GM23248 (cell line): ENCODE measurements around the gene MAP3K6. TPM values are rescaled to one million over a fixed set of nuclear protein-coding genes. Genes with fewer than 3 reads are reported as not detected.
A peak's percentile ranks its signal among the peaks of the same experiment; 100 is the strongest.

Source experiments
- DNase-seq: peaks from one replicate; pipeline ENCODE4 v3.0.0-alpha.2; 2015
- H2AFZ ChIP-seq: fragments of 200-600 bp; sonication (generic); 2 replicates; pipeline ENCODE4 v1.6.1; 2016; ENCODE audit warnings: antibody characterized with exemption
- H3F3A ChIP-seq: fragments of 200-600 bp; sonication (generic); 2 replicates; pipeline ENCODE4 v1.6.1; 2016; ENCODE audit warnings: mild to moderate bottlenecking, antibody characterized with exemption, mixed run types; ENCODE audit not compliant: insufficient read depth
- H3K27ac ChIP-seq: fragments of 200-600 bp; sonication (generic); 2 replicates; pipeline ENCODE4 v1.5.1; 2016; ENCODE audit warnings: mild to moderate bottlenecking
- H3K27me3 ChIP-seq: fragments of 200-600 bp; sonication (generic); replicated peaks from 2 replicates; pipeline ENCODE4 v1.6.1; 2016; ENCODE audit warnings: mild to moderate bottlenecking; ENCODE audit not compliant: insufficient read depth
- H3K36me3 ChIP-seq: fragments of 200-600 bp; sonication (generic); 2 replicates; pipeline ENCODE4 v1.6.1; 2016; ENCODE audit warnings: low read depth, mild to moderate bottlenecking
- H3K4me1 ChIP-seq: fragments of 200-600 bp; sonication (generic); 2 replicates; pipeline ENCODE4 v1.6.1; 2016; ENCODE audit warnings: mild to moderate bottlenecking; ENCODE audit not compliant: insufficient read depth
- H3K4me2 ChIP-seq: fragments of 200-600 bp; sonication (generic); one replicate; pipeline ENCODE4 v1.6.1; 2016; ENCODE audit warnings: mild to moderate bottlenecking; ENCODE audit not compliant: unreplicated experiment
- H3K4me3 ChIP-seq: fragments of 200-600 bp; sonication (generic); 2 replicates; pipeline ENCODE4 v1.5.1; 2016; ENCODE audit warnings: mild to moderate bottlenecking
- H3K79me2 ChIP-seq: fragments of 200-600 bp; sonication (generic); 2 replicates; pipeline ENCODE4 v1.6.1; 2016; ENCODE audit warnings: mild to moderate bottlenecking; ENCODE audit not compliant: insufficient read depth
- H3K9ac ChIP-seq: fragments of 200-600 bp; sonication (generic); 2 replicates; pipeline ENCODE4 v1.6.1; 2016; ENCODE audit warnings: mild to moderate bottlenecking
- H3K9me2 ChIP-seq: fragments of 200-600 bp; sonication (generic); 2 replicates; pipeline ENCODE4 v1.6.1; 2016; ENCODE audit warnings: mixed run types, mild to moderate bottlenecking, moderate library complexity; ENCODE audit not compliant: insufficient read depth
- H3K9me3 ChIP-seq: fragments of 200-600 bp; sonication (generic); one replicate; pipeline ENCODE4 v1.6.1; 2017; ENCODE audit warnings: low read depth
- H4K20me1 ChIP-seq: fragments of 200-600 bp; sonication (generic); 2 replicates; pipeline ENCODE4 v1.6.0; 2016; ENCODE audit not compliant: insufficient read depth
- EZH2 ChIP-seq: fragments of 200-600 bp; sonication (generic); IDR thresholded peaks from 2 replicates; pipeline ENCODE4 v1.6.1; 2018; ENCODE audit warnings: antibody characterized with exemption, mild to moderate bottlenecking; ENCODE audit not compliant: insufficient read depth, poor library complexity, severe bottlenecking
- EZH2phosphoT487 ChIP-seq: fragments of 200-600 bp; sonication (generic); IDR thresholded peaks from 2 replicates; pipeline ENCODE4 v1.6.1; 2018; ENCODE audit warnings: antibody characterized with exemption, moderate library complexity, mild to moderate bottlenecking, low read depth; ENCODE audit not compliant: insufficient read depth
- WGBS, 2 experiments: methylation state at CpG; one replicate each; pipeline ENCODE4 v1.1.6; 2015 to 2017; ENCODE audit warnings: low lambda C conversion rate in 2 of 2, low coverage in 1 of 2; ENCODE audit errors: missing lambda C conversion rate in 2 of 2; 5-methylcytosine and 5-hydroxymethylcytosine counted together
- in situ Hi-C: fragments of 300-500 bp; cut with MboI; formaldehyde crosslinking; loops from 2 replicates; pipeline ENCODE4 v1.15.0; 2020
- polyA plus RNA-seq: library from polyadenylated mRNA; unstranded; fragments of >200 nt; fragmentation: Nextera tagmentation; extraction: Ambion mirVana; gene quantifications from 2 replicates; pipeline ENCODE4 v1.2.1, GENCODE V29; 2016
- total RNA-seq: library from RNA; depleted of rRNA; stranded (reverse); fragments of >200 nt; shearing (Covaris generic); gene quantifications from 2 replicates; pipeline ENCODE4 v1.2.3, GENCODE V29; 2014

The MAP3K6 gene
- total and polyA plus RNA-seq, 2 experiments from 2014 or later: 13.7 to 40.3 TPM

- H2AFZ ChIP-seq: peak overlapping the region; percentile 69
- in situ Hi-C loops: no loop called here
- no peak for TF ChIP-seq EZH2
- no peak for TF ChIP-seq EZH2phosphoT487
- peaks cover 15% of the 10 kb centered on the region for H3K79me2 ChIP-seq
- peak overlapping the region; percentile 88 for H3K4me2 ChIP-seq
- peaks cover 15% of the 10 kb centered on the region for H3K4me1 ChIP-seq
- H4K20me1 ChIP-seq: no peaks in the 10 kb centered on the region
- peaks cover 5% of the 10 kb centered on the region; the same call in 1 of the 2 replicates for H3K36me3 ChIP-seq
- H3K9ac ChIP-seq: peak overlapping the region; percentile 99
- DNase-seq: peak; percentile 93
- H3F3A ChIP-seq: no peaks in the 10 kb centered on the region
- peak overlapping the region; percentile 97 for H3K27ac ChIP-seq
- H3K9me3 ChIP-seq: no peaks in the 10 kb centered on the region
- peak overlapping the region; percentile 77 for H3K4me3 ChIP-seq
- 1% methylated on average over 22 to 40 of the region's 40 CpGs for WGBS, 2 experiments
- no peaks in the 10 kb centered on the region for H3K27me3 ChIP-seq
- no peaks in the 10 kb centered on the region for H3K9me2 ChIP-seq
Measured at GRCh38 chr1:27365372-27366112, 1.2 kb downstream of the MAP3K6 start.

- H3K27me3 ChIP-seq: no peaks in the 10 kb centered on the region
- H3K4me1 ChIP-seq: peaks cover 15% of the 10 kb centered on the region
- in situ Hi-C loops: no loop called here
- peaks cover 5% of the 10 kb centered on the region; the same call in 1 of the 2 replicates for H3K36me3 ChIP-seq
- H3K4me2 ChIP-seq: peak overlapping the region; percentile 88
- H3F3A ChIP-seq: no peaks in the 10 kb centered on the region
- no peaks in the 10 kb centered on the region for H3K9me3 ChIP-seq
- H4K20me1 ChIP-seq: no peaks in the 10 kb centered on the region
- no peak for TF ChIP-seq EZH2
- TF ChIP-seq EZH2phosphoT487: no peak
- H2AFZ ChIP-seq: peak overlapping the region; percentile 69
- peak overlapping the region; percentile 77 for H3K4me3 ChIP-seq
- WGBS, 2 experiments: 55 to 59% methylated on average over 11 of the region's 11 CpGs
- no peaks in the 10 kb centered on the region for H3K9me2 ChIP-seq
- H3K9ac ChIP-seq: peak overlapping the region; percentile 99
- peak overlapping the region; percentile 97 for H3K27ac ChIP-seq
- H3K79me2 ChIP-seq: peaks cover 15% of the 10 kb centered on the region
- no peak for DNase-seq
Measured at GRCh38 chr1:27364696-27365371, 1.9 kb downstream of the MAP3K6 start.

- TF ChIP-seq EZH2phosphoT487 (no peak), EZH2 (no peak)
- no peak overlapping the region for H2AFZ ChIP-seq
- H3K4me2 ChIP-seq: no peak overlapping the region
Measured at GRCh38 chr1:27363766-27364695, 2.7 kb downstream of the MAP3K6 start.

GRCh38 chr1:27361553-27361952 lies 5.2 kb downstream of the MAP3K6 start:
- peaks cover 5% of the 10 kb centered on the region; the same call in 1 of the 2 replicates for H3K36me3 ChIP-seq
- no peaks in the 10 kb centered on the region for H3K9me2 ChIP-seq
- H2AFZ ChIP-seq: no peak overlapping the region
- H3K4me3 ChIP-seq: no peak overlapping the region
- H3K9ac ChIP-seq: no peak overlapping the region
- DNase-seq: no peak
- no peaks in the 10 kb centered on the region for H3K27me3 ChIP-seq
- H3K79me2 ChIP-seq: peaks cover 15% of the 10 kb centered on the region
- peaks cover 7% of the 10 kb centered on the region; the same call in 1 of the 2 replicates for H3K4me1 ChIP-seq
- H3K9me3 ChIP-seq: no peaks in the 10 kb centered on the region
- H3K4me2 ChIP-seq: no peak overlapping the region
- no peak overlapping the region for H3K27ac ChIP-seq
- no peak for TF ChIP-seq EZH2phosphoT487
- no peak for TF ChIP-seq EZH2
- H3F3A ChIP-seq: no peaks in the 10 kb centered on the region
- no peaks in the 10 kb centered on the region for H4K20me1 ChIP-seq
- in situ Hi-C loops: no loop called here
- 98% methylated on average over 6 to 8 of the region's 8 CpGs for WGBS, 2 experiments

More at GRCh38 chr1:27363766-27364695, 2.7 kb downstream of the MAP3K6 start:
- 81 to 84% methylated on average over 25 to 26 of the region's 26 CpGs for WGBS, 2 experiments
- no peaks in the 10 kb centered on the region for H4K20me1 ChIP-seq
- no peak overlapping the region for H3K27ac ChIP-seq
- H3K9ac ChIP-seq: no peak overlapping the region
- peaks cover 5% of the 10 kb centered on the region; the same call in 1 of the 2 replicates for H3K36me3 ChIP-seq
- H3K9me3 ChIP-seq: no peaks in the 10 kb centered on the region
- H3K79me2 ChIP-seq: peaks cover 15% of the 10 kb centered on the region
- peaks cover 15% of the 10 kb centered on the region for H3K4me1 ChIP-seq
- no peaks in the 10 kb centered on the region for H3F3A ChIP-seq
- in situ Hi-C loops: no loop called here
- no peaks in the 10 kb centered on the region for H3K27me3 ChIP-seq
- no peak for DNase-seq
- no peak overlapping the region; the same call in 1 of the 2 replicates for H3K4me3 ChIP-seq
- no peaks in the 10 kb centered on the region for H3K9me2 ChIP-seq
